Skin epidermis (tissue), 12 donors: ENCODE measurements around the gene PCYT2.

Source experiments
- H3K27ac ChIP-seq, 21 experiments: fragments of 200-600 bp; sonication (generic) in 11 of 21; one replicate each; pipeline ENCODE4 v1.5.0; 2020; ENCODE audit warnings: mild to moderate bottlenecking in 3 of 21, inconsistent platforms in 2 of 21, moderate library complexity in 2 of 21
- H3K4me3 ChIP-seq, 7 experiments: fragments of 200-600 bp; sonication (generic) in 2 of 7; one replicate each; pipeline ENCODE4 v1.5.0; 2020; ENCODE audit warnings: inconsistent platforms in 2 of 7, mild to moderate bottlenecking in 2 of 7, moderate library complexity in 1 of 7

Gene PCYT2

GRCh38 chr17:81866440-81867169 lies 44.6 kb downstream of the PCYT2 start:
- Histone ChIP-seq H3K4me3 (no peak overlapping the region), H3K27ac (peak overlapping the region in 14 of 21 experiments; percentile 2 to 99 (median 40))

- Histone ChIP-seq H3K4me3 (no peak overlapping the region), H3K27ac (peak overlapping the region in 8 of 21 experiments; percentile 3 to 99 (median 38))
These were observed 45.3 kb downstream of the PCYT2 start for GRCh38 chr17:81865733-81866439.

- Histone ChIP-seq H3K27ac (peak overlapping the region in 2 of 21 experiments; percentile 29 to 52), H3K4me3 (no peak overlapping the region)
These were observed 45.9 kb downstream of the PCYT2 start for GRCh38 chr17:81865358-81865732.

- Histone ChIP-seq H3K4me3 (no peak overlapping the region), H3K27ac (peak overlapping the region in 2 of 21 experiments; percentile 7 to 32)
These were observed 47.1 kb downstream of the PCYT2 start for GRCh38 chr17:81863833-81864768.

- H3K27ac ChIP-seq, result peak overlapping the region in 2 of 21 experiments; percentile 32 to 38
- H3K4me3 ChIP-seq, result no peak overlapping the region
These were observed 48.0 kb downstream of the PCYT2 start for GRCh38 chr17:81863123-81863675.

- peak overlapping the region; percentile 83 to 99 (median 96) for H3K27ac ChIP-seq
- H3K4me3 ChIP-seq, result peak overlapping the region; percentile 52 to 97 (median 75)
These were observed 50.2 kb downstream of the PCYT2 start for GRCh38 chr17:81860756-81861568.

- Histone ChIP-seq H3K4me3 (peak within 1 kb of the TSS; percentile 78 to 99 (median 97)), H3K27ac (peak within 1 kb of the TSS; percentile 90 to 99 (median 96))
These were observed 51.1 kb downstream of the PCYT2 start, which contains the start of gene P4HB for GRCh38 chr17:81859906-81860755. Gene P4HB, minus strand, starts transcription at chr17:81860535. Its CDS starts 64 bp downstream, at chr17:81860471.

GRCh38 chr17:81858967-81859905 lies 52.0 kb downstream of the PCYT2 start:
- Histone ChIP-seq H3K4me3 (peak overlapping the region; percentile 78 to 99 (median 97)), H3K27ac (peak overlapping the region; percentile 79 to 99 (median 96))

- peak overlapping the region in 12 of 21 experiments; percentile 67 to 99 (median 96) for H3K27ac ChIP-seq
- H3K4me3 ChIP-seq, result peak overlapping the region in 6 of 7 experiments; percentile 78 to 99 (median 97)
These were observed 52.8 kb downstream of the PCYT2 start for GRCh38 chr17:81858170-81858966.

GRCh38 chr17:81854974-81855774 lies 56.0 kb downstream of the PCYT2 start:
- no peak overlapping the region for H3K4me3 ChIP-seq
- H3K27ac ChIP-seq, result peak overlapping the region in 12 of 21 experiments; percentile 6 to 82 (median 42)

GRCh38 chr17:81852237-81852636 lies 59.0 kb downstream of the PCYT2 start:
- Histone ChIP-seq H3K27ac (no peak overlapping the region), H3K4me3 (no peak overlapping the region)

GRCh38 chr17:81851423-81851822 lies 59.8 kb downstream of the PCYT2 start:
- H3K4me3 ChIP-seq, result no peak overlapping the region
- H3K27ac ChIP-seq, result no peak overlapping the region
